Amniotic epithelial cell (primary cell): ENCODE data around the gene PCGF5.
"Not testable (repeated sequence)": the region's sequence is repeated elsewhere in the genome, so short reads cannot be mapped to it uniquely, and the experiment has no call there.

Source experiments
- DNase-seq: peaks from one replicate; pipeline ENCODE4 v3.0.0-alpha.2; 2010; ENCODE audit warnings: low read depth

The PCGF5 gene

DNA sequence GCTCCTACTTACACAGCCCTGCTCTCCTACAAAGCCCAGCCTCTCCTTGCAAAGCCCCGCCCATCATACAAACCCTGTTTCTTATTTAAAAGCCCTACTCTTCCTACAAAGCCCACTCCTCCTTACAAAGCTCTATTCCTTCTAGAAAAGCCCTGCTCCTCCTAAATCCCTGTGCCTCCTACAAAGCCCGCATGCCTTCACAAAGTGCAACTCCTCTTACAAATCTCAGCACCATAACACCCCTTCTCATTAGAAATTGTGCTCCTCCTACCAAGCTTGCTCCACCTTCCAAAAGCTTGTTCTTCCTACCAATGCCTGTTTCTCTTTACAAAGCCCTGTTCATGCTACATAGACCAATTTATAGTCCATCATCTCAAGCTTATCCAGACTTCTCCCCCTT, 66.1 kb downstream of the PCGF5 start:
- no peak for DNase-seq

DNA sequence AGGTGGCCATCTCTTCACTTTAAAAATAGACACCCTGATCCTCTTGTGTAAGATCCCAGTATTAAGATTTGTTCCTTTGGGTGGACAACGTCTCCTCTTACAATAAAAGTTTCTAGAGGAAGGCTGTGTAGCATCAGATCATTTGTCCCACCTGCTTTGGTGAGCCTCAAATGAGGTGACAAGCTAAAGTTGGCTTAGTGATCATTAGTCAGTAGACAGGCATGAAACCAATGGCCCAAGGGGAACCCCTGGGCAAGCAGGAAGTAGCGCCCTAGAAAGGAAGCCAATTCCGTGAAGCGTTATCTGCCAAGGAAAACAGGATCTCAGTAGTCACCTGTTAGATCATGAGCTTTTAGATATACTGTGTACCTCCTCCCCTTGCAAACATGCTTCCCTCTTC, 66.8 kb downstream of the PCGF5 start:
- no peak for DNase-seq

DNA sequence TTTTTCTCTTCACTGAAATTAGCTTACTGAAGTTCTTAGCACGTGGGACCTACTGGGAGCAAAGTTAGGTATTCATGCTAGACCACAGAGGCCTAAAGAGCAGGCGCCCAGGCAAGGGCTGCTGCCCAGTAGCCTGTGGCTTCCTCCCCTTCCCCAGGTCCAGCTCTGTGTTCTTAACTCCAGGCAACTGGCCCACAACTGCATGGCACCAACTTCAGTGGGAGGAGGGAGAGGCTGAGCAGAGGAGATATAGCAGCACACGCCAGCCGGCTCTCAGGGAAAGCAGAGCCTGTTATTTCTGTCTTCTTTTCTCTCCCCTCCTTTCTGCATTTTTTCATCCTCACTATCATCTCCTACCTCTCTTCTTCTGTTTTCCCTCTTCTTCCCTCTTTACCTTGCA, 67.4 kb downstream of the PCGF5 start:
- no peak for DNase-seq

DNA sequence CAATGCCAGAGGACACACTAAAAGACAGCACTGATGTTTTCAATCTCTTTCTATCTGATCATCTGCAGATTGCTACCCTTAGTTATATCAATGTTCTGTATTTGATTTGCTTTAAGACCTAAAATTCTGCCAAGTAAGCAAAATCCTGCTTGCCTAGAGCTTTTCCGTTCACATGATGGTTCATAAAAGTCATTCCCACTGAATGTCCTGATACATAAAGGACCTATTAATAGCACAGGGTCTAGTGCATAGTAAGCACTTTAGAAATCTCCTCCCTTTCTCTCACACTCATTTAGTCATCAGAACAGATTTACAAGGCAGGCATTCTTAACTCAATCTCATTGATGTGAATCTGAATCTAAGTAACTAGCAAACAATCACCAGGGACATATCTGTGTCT, 68.8 kb downstream of the PCGF5 start:
- no peak for DNase-seq

DNA sequence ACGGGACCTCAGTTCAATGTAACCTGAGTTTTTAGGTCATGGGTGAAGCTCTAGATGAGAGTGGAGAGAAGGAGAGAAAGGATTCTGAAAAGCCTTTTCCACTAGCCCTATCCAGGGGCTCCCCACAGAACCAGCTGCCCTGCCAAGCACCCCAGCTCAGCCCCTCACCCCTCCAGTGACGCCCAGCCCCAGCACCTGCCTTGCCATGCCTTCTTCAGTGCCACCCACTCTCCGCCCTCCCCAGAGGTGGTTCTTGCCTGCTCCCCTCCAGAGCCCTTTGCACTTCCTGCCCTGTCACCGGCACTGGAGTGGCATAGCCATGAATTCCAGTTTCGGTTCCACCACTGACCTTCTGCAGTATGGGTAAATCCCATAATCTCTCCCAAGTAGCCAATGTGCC, 70.1 kb downstream of the PCGF5 start:
- no peak for DNase-seq

DNA sequence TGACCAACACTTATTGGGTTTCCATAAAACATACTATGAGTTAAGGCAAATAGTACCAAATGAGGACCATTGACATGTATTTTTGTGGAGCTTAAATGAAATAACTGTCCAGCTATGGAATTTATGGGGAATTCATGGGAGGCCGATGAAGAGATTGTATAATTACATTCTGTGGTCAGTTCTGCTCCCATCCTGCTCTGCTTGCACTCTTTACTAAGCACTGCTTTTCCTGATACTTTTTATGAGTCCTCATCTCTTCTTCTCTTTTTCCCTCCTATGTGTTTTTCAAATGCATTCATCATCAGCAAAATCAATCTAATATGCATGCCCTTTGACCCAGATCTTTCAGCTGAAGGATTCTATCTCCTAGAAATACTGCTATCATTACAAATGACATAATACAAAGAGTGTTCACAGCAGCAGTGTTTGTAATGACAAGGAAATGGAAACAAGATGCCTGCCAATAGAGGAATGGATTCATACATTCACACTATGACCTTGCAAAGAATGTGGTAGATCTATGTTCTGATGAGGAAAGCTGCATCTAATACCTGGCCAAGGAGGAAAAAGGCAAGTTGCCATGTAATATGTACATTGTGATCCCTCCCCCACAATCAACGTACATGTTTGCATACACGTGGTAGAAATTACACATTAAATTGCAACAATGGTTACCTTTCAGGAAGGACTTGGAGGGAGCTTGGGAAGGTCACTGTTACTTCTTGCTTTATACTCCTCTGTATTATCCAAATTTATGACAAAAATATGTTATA, 73.9 kb downstream of the PCGF5 start:
- DNase-seq: peak; percentile 65

DNA sequence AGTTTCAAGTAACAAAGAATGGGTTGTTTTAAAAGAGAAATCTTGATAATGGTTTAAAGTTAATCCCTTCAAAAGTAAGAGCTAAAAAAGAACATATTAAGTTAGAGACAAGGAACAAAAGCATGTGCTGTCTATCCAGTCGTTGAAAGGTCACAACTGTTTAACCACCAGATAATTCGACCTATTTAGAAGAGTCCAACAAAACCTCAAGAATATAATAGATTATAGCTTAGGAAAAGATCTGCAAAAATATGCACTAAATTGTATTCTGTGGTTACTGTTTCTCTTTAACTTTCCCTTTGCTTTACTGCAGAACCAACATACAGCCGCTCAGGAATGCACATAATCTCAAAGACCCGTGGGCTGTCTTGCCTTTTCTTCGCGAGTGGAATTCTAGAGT, 74.9 kb downstream of the PCGF5 start:
- DNase-seq: peak; percentile 72

DNA sequence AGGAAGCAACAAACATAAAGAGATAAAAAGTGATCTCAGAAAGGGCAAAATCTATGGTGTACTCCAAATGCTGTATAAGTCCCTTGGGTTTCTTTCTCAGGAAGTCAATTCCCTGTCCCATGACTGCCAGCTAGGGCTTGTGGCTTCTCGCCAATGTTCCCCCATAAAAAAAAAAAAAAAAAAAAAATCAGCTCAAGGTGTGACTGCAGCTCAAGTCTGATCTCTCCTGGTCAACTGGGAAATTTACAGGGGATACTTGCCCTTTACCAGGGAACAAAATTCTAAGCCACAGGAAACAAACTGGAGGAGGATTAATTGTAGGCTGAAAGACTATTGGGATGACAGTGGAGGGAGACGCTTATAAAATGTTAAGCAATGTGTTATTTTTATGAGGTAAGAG, 76.0 kb downstream of the PCGF5 start:
- peak; percentile 56 for DNase-seq

DNA sequence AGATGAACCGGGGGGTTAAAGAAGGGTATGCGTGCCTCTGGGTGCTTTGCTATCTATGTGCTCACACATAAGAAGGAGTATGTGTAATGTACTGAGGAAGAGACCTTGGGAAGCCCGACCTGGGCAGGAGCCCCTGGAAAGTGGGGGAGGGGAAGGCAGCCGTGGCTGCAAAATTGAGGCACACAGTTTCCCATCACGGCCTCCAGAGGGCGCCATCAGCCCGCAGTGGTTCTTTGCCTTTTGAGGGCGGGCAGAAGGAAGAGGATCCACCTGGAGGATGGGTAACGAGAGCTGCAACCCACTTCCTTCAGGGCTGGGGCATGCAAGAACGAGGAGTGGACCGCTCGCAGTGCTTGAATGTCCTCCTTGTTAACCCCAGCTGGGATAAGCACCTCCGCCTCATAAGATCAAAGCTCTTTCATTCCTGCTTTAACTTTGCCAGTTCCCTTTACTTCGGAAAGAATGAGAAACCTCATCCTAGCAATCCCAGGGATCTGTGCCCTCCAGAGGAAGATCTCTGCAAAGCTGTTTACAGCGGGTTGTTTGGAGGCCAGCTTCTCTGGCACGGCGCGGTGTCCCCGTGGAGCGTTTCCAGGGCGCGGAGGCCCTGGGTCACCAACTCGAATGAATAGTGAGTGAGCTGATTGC, 77.9 kb downstream of the PCGF5 start:
- DNase-seq: peak; percentile 74

DNA sequence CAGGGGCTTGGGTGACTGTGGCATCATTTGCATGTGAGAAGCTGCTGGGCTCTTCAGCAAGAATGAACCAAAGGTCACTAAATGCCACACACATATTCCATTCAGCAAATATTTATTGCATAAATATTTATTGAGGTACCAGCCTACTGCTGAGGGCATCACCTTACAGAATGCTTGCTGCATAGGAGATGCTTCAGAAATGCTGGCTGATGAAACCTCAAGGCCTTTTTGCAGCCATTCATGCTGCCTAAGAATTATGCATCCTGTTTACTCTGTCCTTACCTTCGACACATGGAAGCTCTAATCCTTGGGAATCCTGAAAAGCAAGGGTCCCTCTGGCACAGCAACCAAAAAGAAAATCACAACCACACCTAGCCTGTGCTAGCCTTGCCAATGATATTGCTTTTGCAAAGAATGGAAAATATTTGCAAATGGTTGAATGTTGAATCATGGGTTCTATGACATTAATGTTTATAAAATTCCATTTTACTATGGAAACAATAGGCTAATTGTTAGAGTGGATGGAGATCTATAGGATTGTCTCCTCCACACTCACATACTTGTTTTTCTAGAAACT, 79.6 kb downstream of the PCGF5 start:
- no peak for DNase-seq

DNA sequence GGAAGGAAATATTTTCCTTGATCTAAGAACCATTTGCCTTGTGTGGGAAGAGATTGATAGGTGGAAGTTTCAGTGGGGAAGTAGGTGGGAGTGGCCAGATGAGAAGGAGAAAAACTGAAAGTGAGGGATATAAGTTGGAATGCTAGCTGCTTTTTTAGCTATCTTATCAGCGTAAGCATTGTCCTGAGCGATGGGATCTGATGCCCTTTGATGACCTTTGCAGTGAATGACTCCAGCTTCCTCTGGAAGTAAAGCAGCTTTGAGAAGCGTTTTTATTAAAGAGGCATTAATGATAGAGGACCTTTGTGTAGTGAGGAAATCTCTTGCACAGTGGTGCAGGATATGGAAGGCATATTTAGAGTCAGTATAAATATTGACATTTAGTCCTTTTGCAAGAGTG, 82.5 kb downstream of the PCGF5 start:
- peak; percentile 21 for DNase-seq

DNA sequence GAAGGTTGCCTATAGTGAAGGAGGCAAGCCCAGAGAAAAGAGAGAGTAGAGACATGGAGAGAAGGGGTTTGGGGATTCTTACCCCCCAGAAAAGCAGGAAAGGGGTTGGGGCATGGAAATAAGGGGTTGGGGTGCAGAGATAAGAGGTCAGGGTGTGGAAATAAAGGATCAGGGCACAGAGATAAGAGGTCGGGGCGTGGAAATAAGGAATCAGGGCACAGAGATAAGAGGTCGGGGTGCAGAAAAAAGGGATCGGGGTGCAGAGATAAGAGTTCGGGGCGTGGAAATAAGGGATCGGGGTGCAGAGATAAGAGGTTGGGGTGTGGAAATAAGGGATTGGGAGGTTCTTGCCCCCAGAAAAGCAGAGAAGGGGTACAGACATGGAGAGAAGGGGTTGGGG, 85.5 kb downstream of the PCGF5 start:
- DNase-seq: not testable (repeated sequence)

DNA sequence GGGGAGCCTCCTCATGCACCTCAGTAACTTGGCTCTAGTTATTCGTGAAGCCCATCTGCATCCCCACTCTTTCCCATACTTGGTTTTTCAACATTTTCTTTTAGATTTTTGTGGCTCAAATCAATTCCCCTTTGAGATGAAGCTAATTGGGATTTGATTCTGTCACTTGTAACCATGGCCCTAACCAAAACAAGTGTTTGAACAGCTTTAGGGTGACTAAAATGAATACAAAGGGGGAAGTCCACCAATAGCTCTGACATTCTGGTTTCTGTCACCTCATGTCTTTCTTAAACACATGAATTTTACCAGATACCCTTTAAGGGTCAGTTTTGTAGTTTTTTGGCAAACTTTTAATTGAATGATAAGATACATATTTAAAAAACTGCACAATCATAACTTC, 87.0 kb downstream of the PCGF5 start:
- DNase-seq: no peak

DNA sequence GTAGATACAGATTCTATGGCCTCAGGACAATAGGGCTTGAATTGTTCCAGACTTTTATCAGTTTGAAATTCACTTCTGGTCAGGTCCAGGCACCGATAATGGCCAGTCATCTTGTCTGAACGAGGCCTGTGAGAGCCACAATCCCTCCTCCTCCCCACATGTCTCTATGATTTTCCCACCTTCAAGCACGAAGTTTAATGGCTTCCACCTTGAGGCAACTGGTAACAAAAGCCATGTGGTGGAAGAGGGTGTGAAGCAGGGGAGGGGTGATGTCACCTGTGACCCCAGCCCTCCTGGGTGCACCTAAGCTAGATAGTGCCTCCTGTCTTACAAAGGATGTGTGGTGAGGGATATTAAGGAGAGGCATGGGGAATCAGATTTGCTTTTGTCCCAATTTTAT, 89.2 kb downstream of the PCGF5 start:
- no peak for DNase-seq

DNA sequence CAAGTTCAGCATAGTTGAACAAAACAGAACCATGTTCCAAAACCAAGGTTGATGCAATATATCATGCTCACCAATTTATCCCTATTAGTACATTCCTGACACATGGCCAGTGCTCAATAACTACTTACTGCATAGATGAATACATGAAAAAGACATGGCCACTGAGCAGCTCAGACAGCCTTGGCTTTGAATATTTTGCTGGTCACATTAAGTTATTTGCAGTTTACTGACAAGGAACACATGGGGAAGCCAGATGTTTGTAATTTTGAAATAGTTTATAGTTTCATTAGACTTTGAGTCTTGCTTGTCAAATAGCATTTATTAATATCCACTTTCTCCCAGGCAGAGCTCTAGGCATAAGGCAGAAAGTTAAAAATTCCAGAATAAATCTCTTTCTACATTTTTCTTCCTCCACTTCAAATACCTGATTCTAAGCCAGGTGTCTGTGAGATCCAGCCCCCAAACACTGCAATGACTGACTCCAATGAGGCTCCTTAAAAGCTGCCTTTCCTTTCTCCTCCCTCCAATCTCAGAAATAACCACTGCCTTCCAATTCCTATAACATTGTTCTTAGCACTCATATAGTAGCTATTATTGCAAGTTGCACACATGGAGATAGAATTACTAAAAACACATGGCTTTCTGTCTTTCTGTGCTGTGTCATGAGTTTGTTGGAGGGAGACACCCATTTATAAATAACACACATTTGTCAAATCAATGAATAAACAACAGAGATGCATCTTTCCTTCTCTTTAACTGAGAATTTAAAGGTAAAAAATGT, 91.3 kb downstream of the PCGF5 start:
- DNase-seq: no peak

DNA sequence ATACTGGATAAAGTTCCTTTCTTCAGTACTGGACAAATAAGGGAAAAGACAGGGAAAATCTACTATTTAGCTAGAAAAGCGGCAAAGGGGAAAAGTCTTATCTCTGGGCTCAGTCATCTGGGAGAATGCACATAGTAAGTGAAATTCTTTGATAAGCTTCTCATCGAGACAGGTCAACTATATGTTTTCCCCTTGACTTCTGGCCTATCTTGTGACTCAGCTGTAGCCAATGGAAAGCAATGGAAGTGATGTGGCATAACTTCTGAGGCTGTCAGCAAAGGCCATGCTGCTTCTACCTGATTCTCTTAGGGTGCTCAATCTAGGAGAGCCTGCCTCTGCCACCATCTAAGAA, 91.9 kb downstream of the PCGF5 start:
- peak; percentile 41 for DNase-seq

DNA sequence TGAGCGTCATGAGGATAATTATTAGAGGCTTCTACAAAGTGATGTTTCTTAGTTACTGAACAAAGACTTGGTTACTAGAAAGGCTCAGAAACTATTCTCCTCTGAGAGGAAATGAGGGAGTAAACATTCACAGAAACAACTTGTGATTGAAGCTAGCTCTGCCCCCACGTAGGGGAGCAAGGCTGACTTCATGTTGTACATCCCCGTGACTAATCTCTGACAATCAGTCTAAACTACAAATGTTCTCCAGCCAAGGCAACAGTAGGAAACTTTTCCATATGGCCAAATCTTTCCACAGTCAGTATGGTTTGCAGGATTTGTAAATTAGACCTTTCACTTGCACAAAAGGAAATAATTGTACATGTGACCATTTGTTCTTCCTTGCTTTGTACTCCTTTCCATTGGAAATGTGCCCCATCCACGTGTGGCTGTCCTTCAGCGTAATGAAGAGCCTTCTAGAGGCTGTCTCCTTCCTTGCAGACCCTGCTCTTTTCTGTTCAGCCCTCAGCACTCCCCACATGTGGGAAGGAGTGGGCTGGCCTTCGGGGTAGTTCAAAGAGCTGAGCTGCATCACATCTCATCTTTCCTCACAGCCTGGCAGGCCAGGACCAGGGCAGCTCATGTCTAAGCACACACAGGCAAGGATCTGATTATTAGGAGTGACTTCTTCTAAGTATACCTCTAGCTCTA, 93.5 kb downstream of the PCGF5 start:
- DNase-seq: peak; percentile 82

DNA sequence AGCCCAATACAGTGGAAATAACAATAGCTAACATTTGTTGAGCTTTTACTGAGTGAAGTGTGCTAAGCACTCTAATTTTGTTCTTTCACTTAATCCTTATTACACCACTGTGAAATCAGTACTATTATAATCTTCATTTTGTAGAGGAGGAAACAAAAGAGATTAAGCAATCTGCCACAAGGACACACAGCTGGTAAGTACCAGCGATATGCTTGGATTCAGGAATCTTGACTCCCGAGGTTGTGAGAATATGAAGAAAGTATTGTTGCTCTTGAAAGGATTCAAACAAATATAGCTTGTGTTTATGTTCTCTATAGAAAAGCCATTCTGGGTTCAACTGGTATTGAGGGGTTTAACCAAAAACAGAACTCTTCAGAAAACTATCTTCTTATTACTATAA, 96.0 kb downstream of the PCGF5 start:
- DNase-seq: peak; percentile 73

DNA sequence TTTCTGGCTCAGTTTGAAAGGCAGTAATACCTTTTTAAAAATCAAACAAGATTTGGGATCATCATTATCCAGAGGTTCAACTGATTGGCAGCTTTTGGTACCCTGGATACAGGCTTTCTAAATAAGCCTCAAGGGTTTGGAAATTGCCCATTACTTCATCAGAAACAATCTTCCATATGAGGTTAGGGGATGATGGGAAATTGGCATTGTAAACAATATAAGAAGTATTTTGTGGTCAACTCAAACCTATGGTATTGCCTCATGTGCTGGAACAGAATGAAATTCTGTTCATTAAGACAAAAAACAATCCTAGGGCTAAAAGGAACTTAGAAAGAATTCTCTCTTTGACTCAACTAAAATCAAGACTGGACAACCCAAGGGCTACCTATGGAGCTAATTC, 97.1 kb downstream of the PCGF5 start:
- peak; percentile 42 for DNase-seq

DNA sequence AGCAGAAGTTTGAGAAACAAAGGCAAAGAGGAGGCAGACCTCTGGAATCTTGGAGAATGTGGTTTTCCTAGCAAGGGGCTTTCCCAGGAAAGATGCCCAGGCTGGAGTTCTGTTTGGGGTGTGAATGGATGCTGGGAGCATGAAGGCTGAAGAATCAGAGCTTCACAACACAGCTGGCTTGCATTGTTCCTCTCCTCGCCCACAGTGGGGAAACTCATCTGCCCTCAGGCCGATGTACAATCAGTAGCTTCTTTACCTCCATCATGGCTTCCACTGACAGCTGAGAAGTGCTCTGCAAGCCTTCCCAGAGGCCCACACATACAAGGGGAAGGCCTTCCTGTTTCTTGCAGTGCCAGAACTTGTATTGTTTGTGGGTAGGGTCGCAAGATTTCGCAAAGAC, 98.9 kb downstream of the PCGF5 start:
- DNase-seq: no peak

DNA sequence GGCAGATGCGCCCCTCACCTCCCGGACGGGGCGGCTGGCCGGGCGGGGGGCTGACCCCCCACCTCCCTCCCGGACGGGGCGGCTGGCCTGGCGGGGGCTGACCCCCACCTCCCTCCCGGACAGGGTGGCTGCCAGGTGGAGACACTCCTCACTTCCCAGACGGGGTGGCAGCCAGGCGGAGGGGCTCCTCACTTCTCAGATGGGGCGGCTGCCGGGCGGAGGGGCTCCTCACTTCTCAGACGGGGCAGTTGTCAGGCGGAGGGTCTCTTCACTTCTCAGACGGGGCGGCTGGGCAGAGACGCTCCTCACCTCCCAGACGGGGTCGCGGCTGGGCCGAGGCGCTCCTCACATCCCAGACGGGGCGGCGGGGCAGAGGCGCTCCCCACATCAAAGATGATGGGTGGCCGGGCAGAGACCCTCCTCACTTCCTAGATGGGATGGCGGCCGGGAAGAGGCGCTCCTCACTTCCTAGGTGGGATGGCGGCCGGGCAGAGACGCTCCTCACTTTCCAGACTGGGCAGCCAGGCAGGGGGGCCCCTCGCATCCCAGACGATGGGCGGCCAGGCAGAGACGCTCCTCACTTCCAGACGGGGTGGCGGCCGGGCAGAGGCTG, 102.9 kb downstream of the PCGF5 start:
- DNase-seq: not testable (repeated sequence)
